GM12865 (cell line): ENCODE results near the gene HCAR2.
"Not testable (repeated sequence)": the region's sequence is repeated elsewhere in the genome, so short reads cannot be mapped to it uniquely, and the experiment has no call there.

Source experiments
- DNase-seq: peaks from one replicate; pipeline ENCODE4 v3.0.0; 2010; ENCODE audit warnings: low read depth
- H3K4me3 ChIP-seq: 2 replicates; pipeline ENCODE4 v1.5.1; 2011; ENCODE audit warnings: mild to moderate bottlenecking, low read depth, low read length, control low read depth
- CTCF ChIP-seq: IDR thresholded peaks from 2 replicates; pipeline ENCODE4 v1.5.1; 2011; ENCODE audit warnings: low read length, control low read depth, low read depth, inconsistent platforms; ENCODE audit not compliant: insufficient read depth; ENCODE audit errors: missing control alignments

HCAR2 gene

GRCh38 chr12:122726080-122726558, 23.0 kb upstream of the HCAR2 start:
- no peak for TF ChIP-seq CTCF
- no peak overlapping the region for H3K4me3 ChIP-seq
- DNase-seq, result peak; percentile 63

- no peak for TF ChIP-seq CTCF
- H3K4me3 ChIP-seq, result no peak overlapping the region
- DNase-seq, result no peak
Observed at GRCh38 chr12:122725452-122726079, 22.4 kb upstream of the HCAR2 start.

- TF ChIP-seq CTCF, result no peak
- peak; percentile 75 for DNase-seq
Observed at GRCh38 chr12:122724641-122725243, 21.6 kb upstream of the HCAR2 start.

GRCh38 chr12:122722387-122722786, 19.2 kb upstream of the HCAR2 start:
- DNase-seq, result no peak
- no peak for TF ChIP-seq CTCF
- no peak overlapping the region for H3K4me3 ChIP-seq

More at GRCh38 chr12:122724641-122725243, 21.6 kb upstream of the HCAR2 start:
- H3K4me3 ChIP-seq, result no peak overlapping the region

GRCh38 chr12:122721057-122721545, 17.9 kb upstream of the HCAR2 start:
- TF ChIP-seq CTCF, result no peak
- DNase-seq, result peak; percentile 78
- no peak overlapping the region; the same call in 1 of the 2 replicates for H3K4me3 ChIP-seq

- H3K4me3 ChIP-seq, result peak within 1 kb of the TSS; percentile 34
- peak; percentile 65 for DNase-seq
Observed at GRCh38 chr12:122716658-122717057, 13.5 kb upstream of the HCAR2 start, which contains the start of gene HCAR3. TSS of gene HCAR3 (minus strand) at chr12:122716811. CDS start at chr12:122716737, 74 bp downstream.

- DNase-seq, result not testable (repeated sequence)
- peak overlapping the region; percentile 33 for H3K4me3 ChIP-seq
Observed at GRCh38 chr12:122715211-122715610, 12.1 kb upstream of the HCAR2 start.

GRCh38 chr12:122713491-122714188, 10.5 kb upstream of the HCAR2 start:
- not testable (repeated sequence) for H3K4me3 ChIP-seq, DNase-seq

GRCh38 chr12:122711266-122711665, 8.1 kb upstream of the HCAR2 start:
- not testable (repeated sequence) for H3K4me3 ChIP-seq, DNase-seq

GRCh38 chr12:122710341-122710740, 7.2 kb upstream of the HCAR2 start:
- not testable (repeated sequence) for H3K4me3 ChIP-seq, DNase-seq

GRCh38 chr12:122709287-122709686, 6.1 kb upstream of the HCAR2 start:
- not testable (repeated sequence) for H3K4me3 ChIP-seq, DNase-seq

- not testable (repeated sequence) for H3K4me3 ChIP-seq, DNase-seq
Observed at GRCh38 chr12:122703841-122704240, 684 bp upstream of the HCAR2 start.
